ENCODE results near the gene FGGY. TPM values are rescaled to one million over a fixed set of nuclear protein-coding genes. Genes with fewer than 3 reads are reported as not detected.
"Not testable (repeated sequence)": the region's sequence is repeated elsewhere in the genome, so short reads cannot be mapped to it uniquely, and the experiment has no call there.

The FGGY gene
- total RNA-seq, 2 donors from 2014 or later, result 14.1 to 14.8 TPM

GRCh38 chr1:59458884-59459283, 162.0 kb downstream of the FGGY start:
- Histone ChIP-seq H3K4me3 (ENCODE audit: low read length) (no peak overlapping the region), H3K27me3 (ENCODE audit: control insufficient read depth, insufficient read depth, low read length, poor library complexity, severe bottlenecking) (no peaks in the 10 kb centered on the region), H3K9ac (ENCODE audit: extremely low read depth, low read length, poor library complexity, severe bottlenecking) (no peak overlapping the region), H3K36me3 (ENCODE audit: control insufficient read depth, insufficient read depth, low read length) (no peaks in the 10 kb centered on the region), H3K9me3 (ENCODE audit: control insufficient read depth, low read length) (peaks cover 19% of the 10 kb centered on the region), H3K27ac (ENCODE audit: low read depth, low read length) (no peak overlapping the region), H3K4me1 (ENCODE audit: control insufficient read depth, insufficient read depth, low read length) (no peaks in the 10 kb centered on the region)
- 84 to 91% methylated on average over 2 of the region's 2 CpGs for WGBS, 2 experiments (ENCODE audit: insufficient coverage in 1 of 2, insufficient read length in 1 of 2)
- no peak for DNase-seq
- Mint-ChIP-seq H3K27me3 (ENCODE audit: insufficient read depth) (peaks cover 2% of the 10 kb centered on the region), H3K4me1 (no peaks in the 10 kb centered on the region), H3K36me3 (ENCODE audit: low read depth) (peaks cover 14% of the 10 kb centered on the region), H3K9me3 (peaks cover 29% of the 10 kb centered on the region), H3K27ac (no peak overlapping the region), H3K4me3 (no peak overlapping the region)
- TF ChIP-seq CTCF (conservative IDR thresholded peaks at IDR 0.05), result no peak

GRCh38 chr1:59462942-59463341, 166.0 kb downstream of the FGGY start:
- peaks cover 30% of the 10 kb centered on the region for H3K9me3 Mint-ChIP-seq
- not testable (repeated sequence) for H3K4me1 ChIP-seq (ENCODE audit: control insufficient read depth, insufficient read depth, low read length)

GRCh38 chr1:59465478-59465877, 168.6 kb downstream of the FGGY start:
- H3K9me3 Mint-ChIP-seq, result peaks cover 28% of the 10 kb centered on the region
- H3K4me3 ChIP-seq (ENCODE audit: low read length); H3K27ac Mint-ChIP-seq; H3K9me3 ChIP-seq (ENCODE audit: control insufficient read depth, low read length); H3K4me1 ChIP-seq (ENCODE audit: control insufficient read depth, insufficient read depth, low read length); H3K36me3 ChIP-seq (ENCODE audit: control insufficient read depth, insufficient read depth, low read length); H3K27me3 Mint-ChIP-seq (ENCODE audit: insufficient read depth); H3K9ac ChIP-seq (ENCODE audit: extremely low read depth, low read length, poor library complexity, severe bottlenecking); H3K36me3 Mint-ChIP-seq (ENCODE audit: low read depth); H3K4me1 Mint-ChIP-seq; DNase-seq; H3K27me3 ChIP-seq (ENCODE audit: control insufficient read depth, insufficient read depth, low read length, poor library complexity, severe bottlenecking); H3K4me3 Mint-ChIP-seq; H3K27ac ChIP-seq (ENCODE audit: low read depth, low read length): not testable (repeated sequence)

More at GRCh38 chr1:59462942-59463341, 166.0 kb downstream of the FGGY start:
- H3K27ac Mint-ChIP-seq; H3K4me3 ChIP-seq (ENCODE audit: low read length); H3K27me3 Mint-ChIP-seq (ENCODE audit: insufficient read depth); H3K27ac ChIP-seq (ENCODE audit: low read depth, low read length); H3K9ac ChIP-seq (ENCODE audit: extremely low read depth, low read length, poor library complexity, severe bottlenecking); H3K4me3 Mint-ChIP-seq; H3K27me3 ChIP-seq (ENCODE audit: control insufficient read depth, insufficient read depth, low read length, poor library complexity, severe bottlenecking); H3K4me1 Mint-ChIP-seq; DNase-seq; H3K36me3 ChIP-seq (ENCODE audit: control insufficient read depth, insufficient read depth, low read length): not testable (repeated sequence)
- WGBS, 2 experiments (ENCODE audit: insufficient coverage in 1 of 2, insufficient read length in 1 of 2), result 100% methylated on average over 2 of the region's 2 CpGs; no CpG with 5 or more reads in 1 of the 2 experiments
- H3K9me3 ChIP-seq (ENCODE audit: control insufficient read depth, low read length), result peaks cover 19% of the 10 kb centered on the region
- H3K36me3 Mint-ChIP-seq (ENCODE audit: low read depth), result peaks cover 14% of the 10 kb centered on the region

GRCh38 chr1:59468828-59469428, 172.0 kb downstream of the FGGY start:
- Mint-ChIP-seq H3K27me3 (ENCODE audit: insufficient read depth) (no peaks in the 10 kb centered on the region), H3K4me1 (no peaks in the 10 kb centered on the region), H3K9me3 (peaks cover 33% of the 10 kb centered on the region), H3K4me3 (no peak overlapping the region), H3K27ac (no peak overlapping the region), H3K36me3 (ENCODE audit: low read depth) (peaks cover 9% of the 10 kb centered on the region)
- TF ChIP-seq CTCF (conservative IDR thresholded peaks at IDR 0.05), result no peak
- Histone ChIP-seq H3K9me3 (ENCODE audit: control insufficient read depth, low read length) (no peaks in the 10 kb centered on the region), H3K27ac (ENCODE audit: low read depth, low read length) (no peak overlapping the region), H3K27me3 (ENCODE audit: control insufficient read depth, insufficient read depth, low read length, poor library complexity, severe bottlenecking) (no peaks in the 10 kb centered on the region), H3K36me3 (ENCODE audit: control insufficient read depth, insufficient read depth, low read length) (no peaks in the 10 kb centered on the region), H3K4me1 (ENCODE audit: control insufficient read depth, insufficient read depth, low read length) (no peaks in the 10 kb centered on the region), H3K9ac (ENCODE audit: extremely low read depth, low read length, poor library complexity, severe bottlenecking) (no peak overlapping the region), H3K4me3 (ENCODE audit: low read length) (no peak overlapping the region)
- 91 to 100% methylated on average over 1 of the region's 1 CpG for WGBS, 2 experiments (ENCODE audit: insufficient coverage in 1 of 2, insufficient read length in 1 of 2)
- no peak for DNase-seq

GRCh38 chr1:59471991-59472570, 175.2 kb downstream of the FGGY start:
- H3K27me3 Mint-ChIP-seq (ENCODE audit: insufficient read depth); H3K36me3 Mint-ChIP-seq (ENCODE audit: low read depth); H3K27ac Mint-ChIP-seq; DNase-seq; H3K9ac ChIP-seq (ENCODE audit: extremely low read depth, low read length, poor library complexity, severe bottlenecking); H3K4me3 Mint-ChIP-seq; H3K4me1 Mint-ChIP-seq; H3K4me1 ChIP-seq (ENCODE audit: control insufficient read depth, insufficient read depth, low read length); H3K36me3 ChIP-seq (ENCODE audit: control insufficient read depth, insufficient read depth, low read length); H3K4me3 ChIP-seq (ENCODE audit: low read length); H3K27ac ChIP-seq (ENCODE audit: low read depth, low read length); H3K9me3 ChIP-seq (ENCODE audit: control insufficient read depth, low read length); H3K27me3 ChIP-seq (ENCODE audit: control insufficient read depth, insufficient read depth, low read length, poor library complexity, severe bottlenecking): not testable (repeated sequence)
- 95% methylated on average over 43 of the region's 43 CpGs; no CpG with 5 or more reads in 1 of the 2 experiments for WGBS, 2 experiments (ENCODE audit: insufficient coverage in 1 of 2, insufficient read length in 1 of 2)
- peaks cover 32% of the 10 kb centered on the region for H3K9me3 Mint-ChIP-seq

Measured in endodermal cell (in vitro differentiated cells).